ENCODE measurements around the gene ZFAND2A. TPM values are rescaled to one million over a fixed set of nuclear protein-coding genes. Genes with fewer than 3 reads are reported as not detected.
"Not testable (repeated sequence)": the region's sequence is repeated elsewhere in the genome, so short reads cannot be mapped to it uniquely, and the experiment has no call there.

Gene ZFAND2A, protein sequence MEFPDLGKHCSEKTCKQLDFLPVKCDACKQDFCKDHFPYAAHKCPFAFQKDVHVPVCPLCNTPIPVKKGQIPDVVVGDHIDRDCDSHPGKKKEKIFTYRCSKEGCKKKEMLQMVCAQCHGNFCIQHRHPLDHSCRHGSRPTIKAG
- 103 TPM for polyA plus RNA-seq (2012; ENCODE audit: insufficient read depth, insufficient read length, low read depth)

DNA sequence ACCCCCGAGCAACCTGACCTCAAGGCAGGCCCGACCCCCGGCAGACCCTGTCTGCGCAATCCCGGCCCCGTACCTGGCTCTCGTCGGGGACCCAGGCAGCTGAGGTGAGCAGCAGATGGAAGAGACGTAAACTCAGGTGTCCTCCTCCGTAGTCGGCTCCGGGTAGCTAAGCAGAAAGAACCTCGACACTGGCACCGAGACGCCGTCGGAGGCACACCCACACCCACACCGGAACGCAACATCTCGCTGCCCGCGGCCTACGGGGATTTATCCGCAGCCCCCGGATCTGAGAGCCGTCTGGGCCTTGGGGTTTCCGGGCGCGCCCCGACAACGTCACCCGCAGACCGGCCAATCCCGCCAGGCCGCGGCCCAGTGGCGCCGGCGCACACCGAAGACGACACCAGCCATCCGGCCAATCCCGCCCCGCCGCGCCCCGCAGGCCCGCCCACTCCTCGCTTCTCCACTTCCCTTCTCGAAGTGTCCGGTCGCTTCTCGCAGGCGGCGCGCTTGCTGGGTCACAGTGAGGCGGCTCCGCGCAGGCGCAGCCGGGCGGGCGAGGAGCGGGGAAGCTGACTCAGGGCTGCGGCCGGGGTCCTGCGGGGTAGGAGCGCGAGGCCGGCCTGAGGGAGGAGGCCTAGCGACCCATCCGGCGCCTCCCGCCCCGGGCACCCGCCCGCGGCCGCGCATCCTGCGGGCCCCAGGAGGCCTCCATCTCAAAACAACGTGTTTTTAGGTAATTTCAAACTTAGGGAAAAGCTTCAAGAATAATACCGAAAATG lies at the start of gene ZFAND2A:
TSS of gene ZFAND2A (minus strand) at position 306 of the 779 bp plus-strand sequence. CDS start 1,984 bp downstream, outside the sequence.
- Histone ChIP-seq H3K4me3 (ENCODE audit: low read depth, low read length) (peak within 1 kb of the TSS; percentile 93), H3K4me1 (no peaks in the 10 kb centered on the region), H3K36me3 (peaks cover 13% of the 10 kb centered on the region), H3K27me3 (no peaks in the 10 kb centered on the region), H3K9me3 (no peaks in the 10 kb centered on the region)
- TF ChIP-seq, protein P1, sequence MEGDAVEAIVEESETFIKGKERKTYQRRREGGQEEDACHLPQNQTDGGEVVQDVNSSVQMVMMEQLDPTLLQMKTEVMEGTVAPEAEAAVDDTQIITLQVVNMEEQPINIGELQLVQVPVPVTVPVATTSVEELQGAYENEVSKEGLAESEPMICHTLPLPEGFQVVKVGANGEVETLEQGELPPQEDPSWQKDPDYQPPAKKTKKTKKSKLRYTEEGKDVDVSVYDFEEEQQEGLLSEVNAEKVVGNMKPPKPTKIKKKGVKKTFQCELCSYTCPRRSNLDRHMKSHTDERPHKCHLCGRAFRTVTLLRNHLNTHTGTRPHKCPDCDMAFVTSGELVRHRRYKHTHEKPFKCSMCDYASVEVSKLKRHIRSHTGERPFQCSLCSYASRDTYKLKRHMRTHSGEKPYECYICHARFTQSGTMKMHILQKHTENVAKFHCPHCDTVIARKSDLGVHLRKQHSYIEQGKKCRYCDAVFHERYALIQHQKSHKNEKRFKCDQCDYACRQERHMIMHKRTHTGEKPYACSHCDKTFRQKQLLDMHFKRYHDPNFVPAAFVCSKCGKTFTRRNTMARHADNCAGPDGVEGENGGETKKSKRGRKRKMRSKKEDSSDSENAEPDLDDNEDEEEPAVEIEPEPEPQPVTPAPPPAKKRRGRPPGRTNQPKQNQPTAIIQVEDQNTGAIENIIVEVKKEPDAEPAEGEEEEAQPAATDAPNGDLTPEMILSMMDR (IDR thresholded peaks at IDR 0.05; ENCODE audit: low read depth, low read length), result no peak
- DNase-seq, result peak; percentile 100

DNA sequence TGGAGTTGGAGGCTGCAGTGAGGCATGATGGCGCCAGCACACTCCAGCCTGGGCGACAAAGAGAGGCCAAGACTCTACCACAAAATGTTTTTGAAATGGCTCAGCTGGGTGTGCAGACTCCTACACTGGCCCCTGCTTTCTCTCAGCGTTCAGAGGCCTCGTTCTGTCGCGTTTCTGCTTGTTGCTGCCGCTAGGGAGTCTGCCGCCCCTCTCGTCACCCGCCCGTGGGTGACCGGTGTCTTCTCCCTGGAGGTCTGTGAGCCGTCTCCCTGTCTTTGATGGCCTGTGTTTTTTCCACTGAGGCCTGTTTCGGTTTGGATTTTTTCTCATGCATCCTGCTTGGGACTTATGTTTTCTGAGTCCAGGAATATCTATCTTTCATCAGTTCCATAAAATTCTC lies 49.1 kb upstream of the ZFAND2A start:
- Histone ChIP-seq H3K27me3 (peaks cover 95% of the 10 kb centered on the region), H3K4me3 (ENCODE audit: low read depth, low read length) (no peak overlapping the region), H3K4me1 (no peaks in the 10 kb centered on the region), H3K36me3 (no peaks in the 10 kb centered on the region), H3K9me3 (no peaks in the 10 kb centered on the region)
- TF ChIP-seq, protein P1 (IDR thresholded peaks at IDR 0.05; ENCODE audit: low read depth, low read length), result no peak
- DNase-seq, result no peak

DNA sequence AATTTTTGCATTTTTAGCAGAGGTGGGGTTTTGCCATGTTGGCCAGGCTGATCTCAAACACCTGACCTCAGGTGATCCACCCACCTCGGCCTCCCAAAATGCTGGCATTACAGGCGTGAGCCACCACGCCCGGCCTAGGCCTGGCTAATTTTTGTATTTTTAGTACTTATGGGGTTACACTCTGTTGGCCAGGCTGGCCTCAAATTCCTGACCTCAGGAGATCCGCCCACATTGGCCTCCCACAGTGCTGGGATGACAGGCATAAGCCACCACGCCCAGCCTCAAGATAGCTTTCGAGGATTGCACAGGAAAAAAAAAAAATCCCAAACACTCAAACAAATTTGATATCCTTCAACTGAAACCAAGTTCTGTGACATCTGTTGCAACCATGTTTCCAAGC lies 45.7 kb upstream of the ZFAND2A start:
- not testable (repeated sequence) for DNase-seq; H3K4me3 ChIP-seq (ENCODE audit: low read depth, low read length); H3K4me1 ChIP-seq; H3K36me3 ChIP-seq; H3K9me3 ChIP-seq
- H3K27me3 ChIP-seq, result peaks cover 86% of the 10 kb centered on the region

DNA sequence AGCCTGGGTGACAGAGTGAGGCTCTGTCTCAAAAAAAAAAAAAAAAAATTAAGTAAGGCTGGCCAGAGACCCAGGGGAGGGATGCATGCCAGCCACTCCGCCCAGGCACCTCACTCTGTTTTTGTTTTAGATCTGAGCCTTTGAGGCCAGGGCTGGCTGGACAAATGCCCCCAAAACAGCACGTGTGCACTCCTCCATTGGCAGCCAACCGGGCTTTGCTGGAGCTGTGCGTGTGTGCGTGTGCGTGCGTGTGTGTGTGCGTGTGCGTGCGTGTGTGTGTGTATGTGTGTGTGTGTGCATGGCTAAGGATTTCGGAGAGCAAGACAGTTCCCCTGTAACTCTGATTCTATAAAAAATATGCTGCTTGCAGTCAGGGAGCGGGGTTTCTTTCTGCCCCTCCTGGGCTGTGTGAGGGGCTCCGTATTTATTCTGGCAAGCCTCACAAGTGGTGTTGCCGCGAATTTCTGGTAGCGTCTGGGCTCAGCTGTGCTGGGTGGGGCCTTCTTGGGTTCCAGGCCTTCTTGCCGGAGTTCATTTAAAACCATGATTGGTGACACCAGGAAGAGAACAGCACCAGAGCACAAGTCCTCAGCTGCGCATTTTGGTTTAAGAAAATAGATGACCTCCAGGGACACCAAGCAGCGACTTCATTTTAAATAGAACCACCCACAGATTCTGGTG lies 44.6 kb upstream of the ZFAND2A start:
- H3K9me3 ChIP-seq, result no peaks in the 10 kb centered on the region
- DNase-seq, result no peak
- TF ChIP-seq, protein P1 (IDR thresholded peaks at IDR 0.05; ENCODE audit: low read depth, low read length), result no peak
- peaks cover 86% of the 10 kb centered on the region for H3K27me3 ChIP-seq
- no peaks in the 10 kb centered on the region for H3K36me3 ChIP-seq
- no peaks in the 10 kb centered on the region for H3K4me1 ChIP-seq
- H3K4me3 ChIP-seq (ENCODE audit: low read depth, low read length), result no peak overlapping the region

DNA sequence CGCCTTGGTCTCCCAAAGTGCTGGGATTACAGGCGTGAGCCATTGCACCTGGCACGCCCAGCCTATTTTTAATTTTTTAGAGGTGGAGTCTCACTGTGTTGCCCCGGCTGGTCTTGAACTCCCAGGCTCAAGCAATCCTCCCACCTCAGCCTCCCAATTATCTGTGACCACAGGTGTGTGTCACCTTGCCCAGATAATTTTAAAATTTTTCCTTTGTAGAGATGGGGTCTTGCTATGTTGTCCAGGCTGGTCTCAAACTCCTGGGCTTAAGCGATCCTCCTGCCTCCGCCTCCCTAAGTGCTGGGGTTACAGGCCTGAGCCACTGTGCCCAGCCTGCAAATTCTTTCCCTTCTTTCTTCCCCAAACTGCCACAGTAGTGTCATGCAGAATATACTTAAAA lies 42.9 kb upstream of the ZFAND2A start:
- not testable (repeated sequence) for H3K36me3 ChIP-seq; H3K4me3 ChIP-seq (ENCODE audit: low read depth, low read length); H3K9me3 ChIP-seq; H3K4me1 ChIP-seq; DNase-seq
- peaks cover 89% of the 10 kb centered on the region for H3K27me3 ChIP-seq

DNA sequence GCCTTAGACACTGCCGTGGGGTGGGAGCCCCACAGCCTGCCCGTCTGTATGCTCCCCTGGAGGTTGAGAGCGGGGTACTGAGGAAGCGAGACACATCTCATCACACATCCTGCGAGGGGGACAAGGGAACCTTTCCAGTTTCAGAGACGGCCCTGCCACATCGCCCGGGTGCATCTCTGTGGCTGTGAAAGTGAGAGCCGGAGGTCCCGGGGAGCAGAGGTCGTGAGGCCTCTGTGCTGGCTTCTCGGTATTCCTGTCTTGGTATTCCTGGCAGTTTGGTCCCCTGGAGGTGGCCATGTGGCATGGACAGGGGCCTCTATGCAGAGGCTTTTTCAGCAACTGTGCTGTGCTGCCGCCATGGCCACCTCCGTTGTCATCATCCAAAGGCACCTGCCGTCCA lies 41.9 kb upstream of the ZFAND2A start:
- no peaks in the 10 kb centered on the region for H3K9me3 ChIP-seq
- TF ChIP-seq, protein P1 (IDR thresholded peaks at IDR 0.05; ENCODE audit: low read depth, low read length), result no peak
- DNase-seq, result no peak
- peaks cover 89% of the 10 kb centered on the region for H3K27me3 ChIP-seq
- no peak overlapping the region for H3K4me3 ChIP-seq (ENCODE audit: low read depth, low read length)
- no peaks in the 10 kb centered on the region for H3K36me3 ChIP-seq
- no peaks in the 10 kb centered on the region for H3K4me1 ChIP-seq

DNA sequence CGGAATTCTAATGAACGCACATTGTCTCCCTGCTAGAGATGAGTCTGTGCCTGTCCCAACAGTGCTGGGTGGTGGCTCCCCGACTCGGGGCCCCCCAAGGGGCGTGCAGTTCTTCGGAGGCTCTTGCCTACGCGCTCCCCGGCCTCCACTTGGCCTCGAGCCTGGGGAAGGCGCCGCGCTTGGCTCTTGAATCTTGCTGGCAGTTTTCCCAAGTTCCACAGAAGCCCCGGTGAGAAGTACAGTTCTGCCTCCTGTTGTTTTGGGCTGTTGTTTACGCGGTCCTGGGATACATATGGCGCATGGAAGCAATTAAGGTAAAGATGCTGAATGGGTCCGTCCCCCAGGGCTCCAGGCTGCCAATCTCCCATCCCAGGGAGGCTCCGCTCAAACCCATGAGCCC lies 40.0 kb upstream of the ZFAND2A start:
- TF ChIP-seq, protein P1 (IDR thresholded peaks at IDR 0.05; ENCODE audit: low read depth, low read length), result no peak
- Histone ChIP-seq H3K9me3 (no peaks in the 10 kb centered on the region), H3K4me1 (no peaks in the 10 kb centered on the region), H3K36me3 (no peaks in the 10 kb centered on the region), H3K27me3 (peaks cover 78% of the 10 kb centered on the region), H3K4me3 (ENCODE audit: low read depth, low read length) (no peak overlapping the region)
- no peak for DNase-seq
